OCI-LY7 (cell line): ENCODE measurements around the gene YTHDF1. TPM values are rescaled to one million over a fixed set of nuclear protein-coding genes. Genes with fewer than 3 reads are reported as not detected.

ENCODE experiments used
- BruUV-seq: library from RNA; stranded (reverse); fragments of 400-500 nt; replicated peaks from 2 replicates; lab custom pipeline; 2021; lab: Mats Ljungman, UMichigan
- CTCF ChIA-PET: fragments of 300-600 bp; sonication (Branson Sonifier 250); formaldehyde crosslinking; loops from one replicate; lab custom pipeline; 2022; ENCODE audit warnings: antibody characterized with exemption; ENCODE audit not compliant: unreplicated experiment; lab: Charles Lee
- POLR2A ChIA-PET: fragments of 300-600 bp; sonication (Branson Sonifier 250); formaldehyde crosslinking; loops from one replicate; lab custom pipeline; 2022; ENCODE audit warnings: antibody characterized with exemption; lab: Charles Lee
- DNase-seq: peaks from one replicate; pipeline ENCODE4 v3.0.0-alpha.2; 2015; ENCODE audit warnings: low spot score
- H2AFZ ChIP-seq: fragments of 200-600 bp; sonication (generic), shearing (Covaris generic); 2 replicates; pipeline ENCODE4 v1.6.1; 2014; ENCODE audit warnings: mild to moderate bottlenecking, antibody characterized with exemption, low read length, moderate library complexity
- H3K27ac ChIP-seq: fragments of 200-600 bp; sonication (generic); 2 replicates; pipeline ENCODE4 v1.5.1; 2014; ENCODE audit warnings: mixed run types, low read depth, mild to moderate bottlenecking, moderate library complexity, low read length, inconsistent platforms; ENCODE audit not compliant: poor library complexity, severe bottlenecking
- H3K36me3 ChIP-seq: fragments of 200-600 bp; sonication (generic); 2 replicates; pipeline ENCODE4 v1.6.1; 2014; ENCODE audit warnings: mild to moderate bottlenecking, antibody characterized with exemption, low read length, moderate library complexity, mixed read lengths; ENCODE audit not compliant: insufficient read depth
- H3K4me1 ChIP-seq: fragments of 200-600 bp; sonication (generic); 2 replicates; pipeline ENCODE4 v1.5.1; 2014; ENCODE audit warnings: mild to moderate bottlenecking, low read length; ENCODE audit not compliant: insufficient read depth, poor library complexity, severe bottlenecking
- H3K4me2 ChIP-seq: fragments of 200-600 bp; sonication (generic); 2 replicates; pipeline ENCODE4 v1.6.1; 2014; ENCODE audit warnings: mild to moderate bottlenecking, low read length
- H3K4me3 ChIP-seq: fragments of 200-600 bp; sonication (generic); 2 replicates; pipeline ENCODE4 v1.5.1; 2014; ENCODE audit warnings: mild to moderate bottlenecking, low read depth, low read length; ENCODE audit not compliant: poor library complexity, severe bottlenecking
- H3K79me2 ChIP-seq: fragments of 200-600 bp; sonication (generic); 2 replicates; pipeline ENCODE4 v1.6.1; 2016; ENCODE audit warnings: low read depth, mild to moderate bottlenecking, low read length, moderate library complexity, mixed read lengths; ENCODE audit not compliant: insufficient read depth
- H3K9me2 ChIP-seq: fragments of 200-600 bp; sonication (generic); 2 replicates; pipeline ENCODE4 v1.6.1; 2016; ENCODE audit warnings: mild to moderate bottlenecking, low read length, mixed read lengths; ENCODE audit not compliant: insufficient read depth
- H3K9me3 ChIP-seq: fragments of 200-600 bp; sonication (generic); 2 replicates; pipeline ENCODE4 v1.6.1; 2014; ENCODE audit warnings: mild to moderate bottlenecking, mixed run types, low read length, mixed read lengths
- H4K20me1 ChIP-seq: fragments of 200-600 bp; sonication (generic); 2 replicates; pipeline ENCODE4 v1.6.1; 2014; ENCODE audit warnings: mild to moderate bottlenecking, antibody characterized with exemption, low read length, moderate library complexity, mixed read lengths; ENCODE audit not compliant: insufficient read depth
- CTCF ChIP-seq: fragments of 200-600 bp; sonication (generic); conservative IDR thresholded peaks from 2 replicates; pipeline ENCODE4 v1.5.1; 2014; ENCODE audit warnings: mild to moderate bottlenecking, antibody characterized with exemption, low read length, moderate library complexity, mixed read lengths
- EZH2phosphoT487 ChIP-seq: fragments of 200-600 bp; sonication (generic); IDR thresholded peaks from 2 replicates; pipeline ENCODE4 v1.6.1; 2018; ENCODE audit warnings: low read depth, borderline replicate concordance, mild to moderate bottlenecking, mixed run types, antibody characterized with exemption, low read length, moderate library complexity, mixed read lengths
- intact Hi-C: fragments of 100-400 bp; cut with micrococcal nuclease; formaldehyde crosslinking; loops from one replicate; pipeline ENCODE4 v1.10.0; 2022; ENCODE audit not compliant: unreplicated experiment
- total RNA-seq, 2 experiments: library from RNA; depleted of rRNA in 1 of 2; stranded (reverse); fragments of >200 nt in 1 of 2; shearing (Covaris generic) in 1 of 2; gene quantifications; 2 replicates each; pipeline ENCODE4 v1.2.3, GENCODE V29; 2014 to 2022

The YTHDF1 gene
- total RNA-seq, 2 experiments from 2014 or later, result 31.3 to 42.7 TPM

GRCh38 chr20:63259734-63260460, 44.0 kb upstream of the YTHDF1 start:
- no peaks in the 10 kb centered on the region for H3K36me3 ChIP-seq
- H3K4me2 ChIP-seq, result no peak overlapping the region
- no peaks in the 10 kb centered on the region for H3K79me2 ChIP-seq
- no peaks in the 10 kb centered on the region for H3K4me1 ChIP-seq
- DNase-seq, result no peak
- no peak overlapping the region for H3K27ac ChIP-seq
- no peak overlapping the region for H2AFZ ChIP-seq
- no peak overlapping the region for H3K4me3 ChIP-seq
- POLR2A ChIA-PET, result no interaction called here
- H3K9me2 ChIP-seq, result no peaks in the 10 kb centered on the region
- intact Hi-C loops, result no loop called here
- no peak for TF ChIP-seq CTCF
- no peak for TF ChIP-seq EZH2phosphoT487
- H4K20me1 ChIP-seq, result no peaks in the 10 kb centered on the region
- no TSS peak for BruUV-seq
- H3K9me3 ChIP-seq, result no peaks in the 10 kb centered on the region
- CTCF ChIA-PET, result interaction anchor here (0.9 kb wide), 1 partner anchor 37 kb away, joined by 4 read pairs; no protein-coding TSS in a partner anchor

GRCh38 chr20:63258781-63259180, 42.9 kb upstream of the YTHDF1 start:
- Histone ChIP-seq H3K9me2 (no peaks in the 10 kb centered on the region), H3K4me1 (no peaks in the 10 kb centered on the region), H2AFZ (no peak overlapping the region), H3K27ac (no peak overlapping the region), H3K4me3 (no peak overlapping the region), H3K79me2 (no peaks in the 10 kb centered on the region), H3K9me3 (no peaks in the 10 kb centered on the region), H3K4me2 (no peak overlapping the region), H4K20me1 (no peaks in the 10 kb centered on the region), H3K36me3 (no peaks in the 10 kb centered on the region)
- intact Hi-C loops, result no loop called here
- TF ChIP-seq EZH2phosphoT487 (no peak), CTCF (no peak)
- BruUV-seq, result no TSS peak
- ChIA-PET CTCF (interaction anchor here (0.9 kb wide), 1 partner anchor 36 kb away, joined by 4 read pairs; no protein-coding TSS in a partner anchor), POLR2A (no interaction called here)
- DNase-seq, result no peak

GRCh38 chr20:63257629-63258028, 41.7 kb upstream of the YTHDF1 start:
- no peak overlapping the region for H3K4me3 ChIP-seq
- intact Hi-C loops, result no loop called here
- H2AFZ ChIP-seq, result no peak overlapping the region
- ChIA-PET POLR2A (no interaction called here), CTCF (no interaction called here)
- no TSS peak for BruUV-seq
- TF ChIP-seq EZH2phosphoT487 (no peak), CTCF (no peak)
- H3K4me2 ChIP-seq, result no peak overlapping the region
- no peaks in the 10 kb centered on the region for H3K9me3 ChIP-seq
- no peak overlapping the region for H3K27ac ChIP-seq
- no peaks in the 10 kb centered on the region for H3K79me2 ChIP-seq
- no peak for DNase-seq
- H4K20me1 ChIP-seq, result no peaks in the 10 kb centered on the region
- H3K9me2 ChIP-seq, result no peaks in the 10 kb centered on the region
- H3K36me3 ChIP-seq, result no peaks in the 10 kb centered on the region
- no peaks in the 10 kb centered on the region for H3K4me1 ChIP-seq
